NB4 (cell line): ENCODE results near the gene KXD1.

Source experiments
- MYC ChIP-seq: IDR thresholded peaks from 2 replicates; pipeline ENCODE4 v1.6.1; 2011; ENCODE audit warnings: low read depth, low read length
- POLR2A ChIP-seq: IDR thresholded peaks from 2 replicates; pipeline ENCODE4 v1.6.1; 2011; ENCODE audit warnings: mild to moderate bottlenecking; ENCODE audit not compliant: insufficient read length; ENCODE audit errors: extremely low read depth
- TF ChIP-seq, protein P1 (sequence below): IDR thresholded peaks from one replicate; pipeline ENCODE4 v1.5.1; 2012; ENCODE audit warnings: low read depth, low read length

DNA sequence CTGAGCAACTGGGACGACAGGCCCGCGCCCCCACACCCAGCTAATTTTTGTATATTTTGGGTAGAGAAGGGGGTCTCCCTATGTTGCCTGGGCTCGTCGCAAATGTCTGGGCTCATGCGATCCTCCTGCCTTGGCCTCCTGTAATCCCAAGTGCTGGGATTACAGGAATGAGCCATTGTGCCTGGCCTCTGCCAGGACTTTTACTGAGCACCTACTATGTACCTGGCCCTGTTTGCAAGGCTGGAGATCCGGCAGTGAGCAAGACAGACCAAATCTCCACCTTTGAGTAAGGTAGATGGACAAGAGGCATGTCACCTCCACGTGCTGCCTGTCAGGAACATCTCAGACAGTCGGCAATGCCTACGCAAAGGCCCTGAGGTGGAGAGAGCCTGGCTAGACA, 21.2 kb upstream of the KXD1 start:
- TF ChIP-seq, protein P1, sequence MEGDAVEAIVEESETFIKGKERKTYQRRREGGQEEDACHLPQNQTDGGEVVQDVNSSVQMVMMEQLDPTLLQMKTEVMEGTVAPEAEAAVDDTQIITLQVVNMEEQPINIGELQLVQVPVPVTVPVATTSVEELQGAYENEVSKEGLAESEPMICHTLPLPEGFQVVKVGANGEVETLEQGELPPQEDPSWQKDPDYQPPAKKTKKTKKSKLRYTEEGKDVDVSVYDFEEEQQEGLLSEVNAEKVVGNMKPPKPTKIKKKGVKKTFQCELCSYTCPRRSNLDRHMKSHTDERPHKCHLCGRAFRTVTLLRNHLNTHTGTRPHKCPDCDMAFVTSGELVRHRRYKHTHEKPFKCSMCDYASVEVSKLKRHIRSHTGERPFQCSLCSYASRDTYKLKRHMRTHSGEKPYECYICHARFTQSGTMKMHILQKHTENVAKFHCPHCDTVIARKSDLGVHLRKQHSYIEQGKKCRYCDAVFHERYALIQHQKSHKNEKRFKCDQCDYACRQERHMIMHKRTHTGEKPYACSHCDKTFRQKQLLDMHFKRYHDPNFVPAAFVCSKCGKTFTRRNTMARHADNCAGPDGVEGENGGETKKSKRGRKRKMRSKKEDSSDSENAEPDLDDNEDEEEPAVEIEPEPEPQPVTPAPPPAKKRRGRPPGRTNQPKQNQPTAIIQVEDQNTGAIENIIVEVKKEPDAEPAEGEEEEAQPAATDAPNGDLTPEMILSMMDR: no peak
- TF ChIP-seq POLR2A (no peak), MYC (no peak)
